Measurements from ENCODE around the gene SPAG9. TPM values are rescaled to one million over a fixed set of nuclear protein-coding genes. Genes with fewer than 3 reads are reported as not detected.

Gene SPAG9
- total and polyA plus RNA-seq, 2 of the 8 experiments (the other 6 are each of a cell fraction or from before 2014, with no cell fraction given) = 9.8 to 63.8 TPM

DNA sequence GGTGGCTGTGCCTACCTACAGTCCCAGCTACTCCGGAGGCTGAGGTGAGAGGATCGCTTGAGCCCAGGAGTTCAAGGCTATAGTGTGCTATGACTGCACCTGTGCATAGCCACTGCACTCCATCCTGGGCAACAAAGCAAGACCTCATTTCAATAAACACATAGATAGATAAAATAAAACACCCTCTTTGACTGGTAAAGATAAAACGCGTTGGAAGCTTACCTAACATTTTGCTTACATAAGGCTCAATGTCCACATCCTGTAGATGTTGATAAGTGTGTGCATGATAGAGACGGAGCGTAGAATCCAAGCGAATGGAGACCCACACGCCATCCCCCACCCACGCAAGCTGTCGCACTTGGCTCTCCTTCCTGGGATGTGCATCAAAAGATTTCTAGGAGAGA, 141.1 kb downstream of the SPAG9 start:
- ChIA-PET CTCF (ENCODE audit: partially characterized antibody) (interaction anchor here (1.1 to 1.2 kb wide), 2 partner anchors 77 to 127 kb away, joined by 3 read pairs; no protein-coding TSS in a partner anchor), POLR2A (ENCODE audit: partially characterized antibody) (no interaction called here)
- no peak overlapping the region for H3K4ac ChIP-seq (replicated peaks; ENCODE audit: insufficient read length, low read depth, low read length)
- no peaks in the 10 kb centered on the region for H3K23me2 ChIP-seq (ENCODE audit: low read depth, low read length)
- H3K14ac ChIP-seq (ENCODE audit: insufficient read length) = no peak overlapping the region
- no peaks in the 10 kb centered on the region for H3K4me1 ChIP-seq (replicated peaks in 1 of 4; ENCODE audit: control insufficient read depth in 3 of 4, insufficient read depth in 4 of 4, low read length in 3 of 4)
- H2BK20ac ChIP-seq (ENCODE audit: low read length) = no peak overlapping the region
- H4K20me1 ChIP-seq (replicated peaks in 1 of 2; ENCODE audit: control insufficient read depth in 1 of 2, insufficient read depth in 2 of 2, low read length in 2 of 2) = peaks cover 0 to 2% of the 10 kb centered on the region in 2 experiments
- no peak overlapping the region for H3K9ac ChIP-seq (replicated peaks in 1 of 4; ENCODE audit: extremely low read depth in 1 of 4, low read depth in 3 of 4, low read length in 3 of 4)
- no peaks in the 10 kb centered on the region for H3K79me2 ChIP-seq (ENCODE audit: control insufficient read depth in 1 of 2, insufficient read depth in 2 of 2, low read length in 2 of 2)
- H2AK5ac ChIP-seq (ENCODE audit: low read depth, low read length) = no peak overlapping the region
- H3K36me3 ChIP-seq (ENCODE audit: control insufficient read depth in 2 of 4, insufficient read depth in 4 of 4, low read length in 3 of 4) = peaks cover 6 to 52% (median 20%) of the 10 kb centered on the region in 4 experiments; a peak in 7 of 8 replicates
- H4K5ac ChIP-seq (ENCODE audit: insufficient read length, low read depth, low read length) = no peak overlapping the region
- no peaks in the 10 kb centered on the region for H3K27me3 ChIP-seq (replicated peaks in 1 of 4; ENCODE audit: control insufficient read depth in 3 of 4, extremely low read depth in 1 of 4, insufficient read depth in 3 of 4, low read length in 3 of 4)
- H2BK12ac ChIP-seq (ENCODE audit: low read depth, low read length) = no peak overlapping the region
- no peak overlapping the region for H3K27ac ChIP-seq (ENCODE audit: low read depth, low read length)
- no peaks in the 10 kb centered on the region for H3K79me1 ChIP-seq (ENCODE audit: low read depth, low read length)
- H3K23ac ChIP-seq (ENCODE audit: insufficient read length) = no peak overlapping the region
- no peak overlapping the region for H4K91ac ChIP-seq (replicated peaks; ENCODE audit: insufficient read length, low read length)
- FAIRE-seq = no peak
- TF ChIP-seq RAD21 (IDR thresholded peaks at IDR 0.05 in 1 of 2, conservative IDR thresholded peaks at IDR 0.05 in 1 of 2; ENCODE audit: low read depth in 2 of 2, low read length in 2 of 2) (no peak), EGR1 (IDR thresholded peaks at IDR 0.05; ENCODE audit: borderline replicate concordance, low read depth, low read length) (no peak), BACH1 (IDR thresholded peaks at IDR 0.05; ENCODE audit: low read length) (no peak), SRF (IDR thresholded peaks at IDR 0.05; ENCODE audit: low read depth, low read length) (no peak), CBX8 (IDR thresholded peaks at IDR 0.05; ENCODE audit: borderline replicate concordance, low read depth, low read length) (no peak), TAF7 (optimal IDR thresholded peaks at IDR 0.05; ENCODE audit: borderline replicate concordance, low read depth, low read length) (no peak)
- H3K4me3 ChIP-seq (ENCODE audit: extremely low read depth in 1 of 4, insufficient read depth in 2 of 4, low read depth in 3 of 4, low read length in 4 of 4) = no peak overlapping the region
- H4K8ac ChIP-seq (ENCODE audit: extremely low read depth, insufficient read depth, low read length) = no peak overlapping the region
- no peak overlapping the region for H3K4me2 ChIP-seq (ENCODE audit: insufficient read depth in 1 of 2, low read depth in 2 of 2, low read length in 2 of 2)
- H2BK15ac ChIP-seq (ENCODE audit: low read length) = no peak overlapping the region
- no peak overlapping the region for H3K18ac ChIP-seq (ENCODE audit: extremely low read depth, low read length)
- H3K9me3 ChIP-seq (ENCODE audit: insufficient read depth in 2 of 2, low read depth in 1 of 2, low read length in 1 of 2) = no peaks in the 10 kb centered on the region
- H2BK5ac ChIP-seq (ENCODE audit: low read depth, low read length) = no peak overlapping the region
- no peak overlapping the region for H3K56ac ChIP-seq (replicated peaks; ENCODE audit: insufficient read length, low read depth, low read length)
- H2BK120ac ChIP-seq (replicated peaks; ENCODE audit: low read depth, low read length) = no peak overlapping the region
- no peak for DNase-seq (ENCODE audit: low read depth in 1 of 2, low spot score in 2 of 2)
- WGBS, 2 experiments (ENCODE audit: extremely low coverage in 1 of 2, insufficient coverage in 1 of 2, insufficient read length in 1 of 2, insufficient replicate concordance in 2 of 2, low coverage in 1 of 2, low lambda C conversion rate in 2 of 2, missing lambda C conversion rate in 1 of 2) = 93% methylated on average over 10 of the region's 10 CpGs; no CpG with 5 or more reads in 1 of the 2 experiments
- no peak overlapping the region for H2AFZ ChIP-seq (ENCODE audit: low read length)

All from H1 (cell line).